ENCODE results near the gene UMAD1.

The UMAD1 gene

GRCh38 chr7:7786595-7786994 is 146.0 kb downstream of the UMAD1 start:
- Histone ChIP-seq H3K27me3 (no peaks in the 10 kb centered on the region), H3K4me1 (no peaks in the 10 kb centered on the region), H3K9me3 (no peaks in the 10 kb centered on the region), H3K4me3 (no peak overlapping the region), H3K27ac (no peak overlapping the region), H3K36me3 (no peaks in the 10 kb centered on the region)
- no peak for DNase-seq
- intact Hi-C loops (cut with DNase I; ENCODE audit: low total_unique reads), result no loop called here
- TF ChIP-seq CTCF (IDR thresholded peaks at IDR 0.05), result no peak

- H3K27me3 ChIP-seq, result no peaks in the 10 kb centered on the region
- TF ChIP-seq CTCF (IDR thresholded peaks at IDR 0.05), result no peak
- H3K27ac ChIP-seq, result no peak overlapping the region
- no peak overlapping the region for H3K4me3 ChIP-seq
- intact Hi-C loops (cut with DNase I; ENCODE audit: low total_unique reads), result no loop called here
- H3K36me3 ChIP-seq, result peaks cover 0 to 10% (median 0%) of the 10 kb centered on the region in 3 donors
- H3K4me1 ChIP-seq, result no peaks in the 10 kb centered on the region
- no peak for DNase-seq
- H3K9me3 ChIP-seq, result no peaks in the 10 kb centered on the region
Observed at GRCh38 chr7:7789551-7789988, 149.0 kb downstream of the UMAD1 start.

- peaks cover 0 to 10% (median 0%) of the 10 kb centered on the region in 3 donors for H3K36me3 ChIP-seq
- H3K4me1 ChIP-seq, result no peaks in the 10 kb centered on the region
- no peak overlapping the region for H3K27ac ChIP-seq
- intact Hi-C loops (cut with DNase I; ENCODE audit: low total_unique reads), result no loop called here
- no peak for DNase-seq
- H3K9me3 ChIP-seq, result no peaks in the 10 kb centered on the region
- H3K4me3 ChIP-seq, result no peak overlapping the region
- H3K27me3 ChIP-seq, result no peaks in the 10 kb centered on the region
- no peak for TF ChIP-seq CTCF (IDR thresholded peaks at IDR 0.05)
Observed at GRCh38 chr7:7790041-7790741, 149.6 kb downstream of the UMAD1 start.

- H3K27me3 ChIP-seq, result no peaks in the 10 kb centered on the region
- no peak overlapping the region for H3K27ac ChIP-seq
- TF ChIP-seq CTCF (IDR thresholded peaks at IDR 0.05), result no peak
- DNase-seq, result no peak
- H3K9me3 ChIP-seq, result no peaks in the 10 kb centered on the region
- no peak overlapping the region for H3K4me3 ChIP-seq
- intact Hi-C loops (cut with DNase I; ENCODE audit: low total_unique reads), result no loop called here
- peaks cover 0 to 10% (median 2%) of the 10 kb centered on the region in 3 donors for H3K36me3 ChIP-seq
- H3K4me1 ChIP-seq, result no peaks in the 10 kb centered on the region
Observed at GRCh38 chr7:7791523-7791922, 151.0 kb downstream of the UMAD1 start.

GRCh38 chr7:7792056-7792455 is 151.5 kb downstream of the UMAD1 start:
- no peak for DNase-seq
- Histone ChIP-seq H3K36me3 (peaks cover 0 to 15% (median 7%) of the 10 kb centered on the region in 3 donors), H3K27ac (no peak overlapping the region), H3K4me1 (no peaks in the 10 kb centered on the region), H3K27me3 (no peaks in the 10 kb centered on the region), H3K4me3 (no peak overlapping the region), H3K9me3 (no peaks in the 10 kb centered on the region)
- no peak for TF ChIP-seq CTCF (IDR thresholded peaks at IDR 0.05)
- intact Hi-C loops (cut with DNase I; ENCODE audit: low total_unique reads), result no loop called here
